CD4-positive, alpha-beta T cell (primary cell): ENCODE measurements around the gene AK5. TPM values are rescaled to one million over a fixed set of nuclear protein-coding genes. Genes with fewer than 3 reads are reported as not detected.

Experiments
- ATAC-seq: fragments of 200-7000 bp; cut with Tn5 transposase; one replicate; pipeline ENCODE4 v1.10.0; 2022; ENCODE audit warnings: mild to moderate bottlenecking; ENCODE audit not compliant: poor library complexity
- CTCF ChIA-PET: fragments of 350-600 bp; sonication (Branson Sonifier 250); formaldehyde crosslinking; loops from one replicate; lab custom pipeline; 2021; ENCODE audit warnings: antibody characterized with exemption, inconsistent platforms; lab: Charles Lee
- POLR2A ChIA-PET: fragments of 350-600 bp; sonication (Branson Sonifier 250); formaldehyde crosslinking; loops from one replicate; lab custom pipeline; 2021; ENCODE audit warnings: antibody characterized with exemption, inconsistent platforms; lab: Charles Lee
- DNase-seq, 14 experiments: peaks; one replicate each; pipeline ENCODE4 v3.0.0-alpha.2; 2013 to 2020; ENCODE audit warnings: mixed read lengths in 2 of 14
- H3K27ac ChIP-seq, 2 donors: one replicate each; pipeline versions ENCODE4 v1.5.1 to v1.7.0; 2013; ENCODE audit warnings: low read length in 2 of 2, low read depth in 1 of 2, mild to moderate bottlenecking in 1 of 2
- H3K27me3 ChIP-seq, 2 experiments: 1 replicate in 1 of 2; 2 replicates in 1 of 2; pipeline versions ENCODE4 v1.6.1 to v1.7.0; 2013; ENCODE audit warnings: low read length in 2 of 2, control low read depth in 1 of 2, mild to moderate bottlenecking in 1 of 2, moderate library complexity in 1 of 2; ENCODE audit not compliant: insufficient read depth in 2 of 2, control insufficient read depth in 1 of 2
- H3K36me3 ChIP-seq: one replicate; pipeline ENCODE4 v1.6.1; 2013; ENCODE audit warnings: low read length, control low read depth; ENCODE audit not compliant: insufficient read depth
- H3K4me1 ChIP-seq: one replicate; pipeline ENCODE4 v1.6.1; 2013; ENCODE audit warnings: low read length, control low read depth; ENCODE audit not compliant: insufficient read depth
- H3K4me3 ChIP-seq: one replicate; pipeline ENCODE4 v1.5.1; 2013; ENCODE audit warnings: mild to moderate bottlenecking, low read length, moderate library complexity
- H3K9me3 ChIP-seq, 2 experiments: 1 replicate in 1 of 2; 2 replicates in 1 of 2; pipeline versions ENCODE4 v1.6.1 to v1.7.0; 2013; ENCODE audit warnings: low read length in 2 of 2, mild to moderate bottlenecking in 2 of 2, control low read depth in 1 of 2, moderate library complexity in 1 of 2; ENCODE audit not compliant: control insufficient read depth in 1 of 2, insufficient read depth in 1 of 2
- H3K27ac Mint-ChIP-seq: one replicate; pipeline ENCODE4 v1.8.0; 2020; ENCODE audit warnings: mixed read lengths
- H3K27me3 Mint-ChIP-seq: one replicate; pipeline ENCODE4 v1.8.0; 2021; ENCODE audit warnings: mixed read lengths
- H3K36me3 Mint-ChIP-seq: one replicate; pipeline ENCODE4 v1.8.0; 2021; ENCODE audit warnings: low read depth, mixed read lengths
- H3K4me1 Mint-ChIP-seq: one replicate; pipeline ENCODE4 v1.8.0; 2021; ENCODE audit warnings: low read depth, mixed read lengths
- H3K4me3 Mint-ChIP-seq: one replicate; pipeline ENCODE4 v1.8.0; 2020; ENCODE audit warnings: mild to moderate bottlenecking, mixed read lengths
- H3K9me3 Mint-ChIP-seq: one replicate; pipeline ENCODE4 v1.8.0; 2020; ENCODE audit warnings: mixed read lengths
- intact Hi-C, 2 experiments: fragments of 100-400 bp; cut with DNase I in 1 of 2; cut with micrococcal nuclease in 1 of 2; formaldehyde crosslinking; loops; one replicate each; pipeline versions ENCODE4 v1.15.1 to v1.9.0; 2023 to 2025; cut with DNase I, micrococcal nuclease
- total RNA-seq, 174 experiments: library from RNA in 2 of 174; stranded (reverse) in 2 of 174; gene quantifications; one replicate each; pipeline ENCODE4 v1.2.3 and lab custom pipeline; 2021 to 2026
- TF ChIP-seq, protein P1 (sequence below): fragments of 200-600 bp; IDR thresholded peaks from one replicate; pipeline ENCODE4 v1.8.0; 2022; ENCODE audit warnings: antibody characterized with exemption, mild to moderate bottlenecking

Gene AK5
- total RNA-seq, 2 experiments from 2014 or later: 32.0 TPM

DNA sequence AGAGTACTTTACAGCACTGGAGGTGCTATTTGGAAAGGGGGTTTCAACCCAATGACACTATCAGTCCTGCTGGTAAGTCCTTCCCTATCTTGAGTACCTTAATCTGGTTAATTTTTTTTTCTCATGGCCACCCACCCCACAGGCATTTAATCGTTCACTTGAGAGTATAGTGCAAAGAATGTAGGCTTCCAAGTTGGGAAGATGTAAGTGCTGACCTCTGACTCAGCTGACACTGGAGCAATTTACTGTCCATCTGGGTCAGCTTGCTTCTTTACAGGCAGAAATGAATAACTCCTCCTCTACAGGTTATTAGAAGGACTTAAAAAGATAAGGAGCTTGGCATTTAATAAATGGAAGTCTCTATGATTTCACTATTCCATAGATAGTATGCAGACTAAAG is 89.6 kb downstream of the AK5 start:
- Mint-ChIP-seq H3K36me3 (peaks cover 6% of the 10 kb centered on the region), H3K4me1 (peaks cover 28% of the 10 kb centered on the region), H3K4me3 (no peak overlapping the region), H3K27me3 (no peaks in the 10 kb centered on the region), H3K27ac (no peak overlapping the region), H3K9me3 (no peaks in the 10 kb centered on the region)
- Histone ChIP-seq H3K27ac (no peak overlapping the region), H3K36me3 (no peaks in the 10 kb centered on the region), H3K9me3 (no peaks in the 10 kb centered on the region), H3K4me1 (peaks cover 6% of the 10 kb centered on the region), H3K4me3 (no peak overlapping the region), H3K27me3 (no peaks in the 10 kb centered on the region)
- intact Hi-C loops: loop anchor here in 1 of 2 experiments (10.0 kb wide), 1 partner anchor 63 kb away; no protein-coding TSS in a partner anchor
- ChIA-PET CTCF (no interaction called here), POLR2A (no interaction called here)
- TF ChIP-seq, protein P1, sequence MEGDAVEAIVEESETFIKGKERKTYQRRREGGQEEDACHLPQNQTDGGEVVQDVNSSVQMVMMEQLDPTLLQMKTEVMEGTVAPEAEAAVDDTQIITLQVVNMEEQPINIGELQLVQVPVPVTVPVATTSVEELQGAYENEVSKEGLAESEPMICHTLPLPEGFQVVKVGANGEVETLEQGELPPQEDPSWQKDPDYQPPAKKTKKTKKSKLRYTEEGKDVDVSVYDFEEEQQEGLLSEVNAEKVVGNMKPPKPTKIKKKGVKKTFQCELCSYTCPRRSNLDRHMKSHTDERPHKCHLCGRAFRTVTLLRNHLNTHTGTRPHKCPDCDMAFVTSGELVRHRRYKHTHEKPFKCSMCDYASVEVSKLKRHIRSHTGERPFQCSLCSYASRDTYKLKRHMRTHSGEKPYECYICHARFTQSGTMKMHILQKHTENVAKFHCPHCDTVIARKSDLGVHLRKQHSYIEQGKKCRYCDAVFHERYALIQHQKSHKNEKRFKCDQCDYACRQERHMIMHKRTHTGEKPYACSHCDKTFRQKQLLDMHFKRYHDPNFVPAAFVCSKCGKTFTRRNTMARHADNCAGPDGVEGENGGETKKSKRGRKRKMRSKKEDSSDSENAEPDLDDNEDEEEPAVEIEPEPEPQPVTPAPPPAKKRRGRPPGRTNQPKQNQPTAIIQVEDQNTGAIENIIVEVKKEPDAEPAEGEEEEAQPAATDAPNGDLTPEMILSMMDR: no peak
- no peak for ATAC-seq
- no peak for DNase-seq

DNA sequence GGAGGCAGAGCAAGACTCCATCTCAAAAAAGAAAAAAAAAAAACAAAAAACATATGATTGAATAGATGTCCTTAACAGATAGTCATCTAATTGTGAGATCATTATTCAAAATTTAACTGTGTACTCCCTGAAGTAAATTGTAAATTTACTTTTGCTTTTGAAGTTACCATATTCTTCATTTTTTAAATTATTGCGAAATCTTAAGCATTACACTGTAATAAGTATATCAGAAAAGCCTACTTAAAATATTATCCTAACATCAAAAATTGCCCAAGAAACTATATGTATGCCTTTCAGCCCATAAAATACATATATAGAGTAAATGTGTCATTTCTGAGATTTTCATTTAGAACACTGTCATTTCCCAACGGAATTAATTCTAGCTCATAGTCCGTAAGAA is 91.9 kb downstream of the AK5 start:
- no peaks in the 10 kb centered on the region for H3K27me3 ChIP-seq
- CTCF ChIA-PET: no interaction called here
- POLR2A ChIA-PET: no interaction called here
- TF ChIP-seq, protein P1: no peak
- no peaks in the 10 kb centered on the region for H3K36me3 ChIP-seq
- Mint-ChIP-seq H3K27ac (no peak overlapping the region), H3K4me3 (no peak overlapping the region), H3K9me3 (no peaks in the 10 kb centered on the region), H3K27me3 (no peaks in the 10 kb centered on the region), H3K4me1 (peaks cover 39% of the 10 kb centered on the region), H3K36me3 (peaks cover 12% of the 10 kb centered on the region)
- ATAC-seq: no peak
- no peak overlapping the region for H3K27ac ChIP-seq
- DNase-seq: no peak
- peaks cover 6% of the 10 kb centered on the region for H3K4me1 ChIP-seq
- no peaks in the 10 kb centered on the region for H3K9me3 ChIP-seq
- H3K4me3 ChIP-seq: no peak overlapping the region
- intact Hi-C loops: loop anchor here in 1 of 2 experiments (10.0 kb wide), 1 partner anchor 61 kb away; no protein-coding TSS in a partner anchor

DNA sequence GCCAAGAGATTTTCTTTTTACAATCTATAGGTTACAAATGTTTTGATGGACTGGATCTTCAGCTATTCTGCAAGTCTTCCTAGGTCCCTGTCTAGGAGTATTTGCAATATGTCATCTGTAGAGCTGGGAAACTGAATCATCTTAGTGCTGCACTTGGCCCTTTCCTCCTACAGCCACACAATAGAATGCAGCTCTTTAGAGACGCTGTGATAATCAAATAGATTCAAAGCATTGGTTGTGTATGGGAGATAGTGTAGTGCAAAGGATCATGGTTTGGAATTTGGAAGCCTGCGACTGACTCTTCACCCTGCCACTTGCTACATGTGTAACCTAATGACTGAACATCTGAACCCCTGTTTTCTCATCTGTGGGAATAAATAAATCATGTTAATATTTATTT is 93.7 kb downstream of the AK5 start:
- H3K27ac ChIP-seq: no peak overlapping the region
- no peaks in the 10 kb centered on the region for H3K36me3 ChIP-seq
- TF ChIP-seq, protein P1: no peak
- intact Hi-C loops: loop anchor here in 1 of 2 experiments (10.0 kb wide), 1 partner anchor 59 kb away; no protein-coding TSS in a partner anchor
- H3K4me3 Mint-ChIP-seq: no peak overlapping the region
- ATAC-seq: no peak
- no peak for DNase-seq
- no peak overlapping the region for H3K27ac Mint-ChIP-seq
- H3K9me3 Mint-ChIP-seq: no peaks in the 10 kb centered on the region
- no peaks in the 10 kb centered on the region for H3K27me3 Mint-ChIP-seq
- H3K36me3 Mint-ChIP-seq: peaks cover 15% of the 10 kb centered on the region
- peaks cover 5% of the 10 kb centered on the region for H3K4me1 ChIP-seq
- no peak overlapping the region for H3K4me3 ChIP-seq
- ChIA-PET CTCF (no interaction called here), POLR2A (no interaction called here)
- H3K27me3 ChIP-seq: no peaks in the 10 kb centered on the region
- H3K9me3 ChIP-seq: no peaks in the 10 kb centered on the region
- peaks cover 45% of the 10 kb centered on the region for H3K4me1 Mint-ChIP-seq
